ENCODE measurements around the gene DPF3. TPM values are rescaled to one million over a fixed set of nuclear protein-coding genes. Genes with fewer than 3 reads are reported as not detected.

Gene DPF3
- total RNA-seq, 5 donors from 2014 or later (not counting 1 experiment from before 2014, with no cell fraction given) = 0.33 to 0.86 (median 0.54) TPM

DNA sequence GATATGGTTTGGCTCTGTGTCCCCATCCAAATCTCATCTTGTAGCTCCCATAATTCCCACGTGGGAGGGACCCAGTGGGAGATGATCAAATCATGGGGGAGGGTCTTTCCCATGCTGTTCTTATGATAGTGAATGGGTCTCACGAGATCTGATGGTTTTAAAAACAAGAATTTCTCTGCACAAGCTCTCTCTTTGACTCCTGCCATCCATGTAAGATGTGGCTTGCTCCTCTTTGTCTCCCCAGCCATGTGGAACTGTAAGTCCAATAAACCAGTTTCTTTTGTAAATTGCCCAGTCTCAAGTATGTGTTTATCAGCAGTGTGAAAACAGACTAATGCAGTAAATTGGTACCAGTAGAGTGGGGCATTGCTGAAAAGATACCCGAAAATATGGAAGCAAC is 146.2 kb downstream of the DPF3 start:
- Histone ChIP-seq H3K27ac (ENCODE audit: low read length) (no peak overlapping the region), H3K4me1 (ENCODE audit: control insufficient read depth in 1 of 2, extremely low read depth in 1 of 2, insufficient read depth in 2 of 2, low read length in 2 of 2) (no peaks in the 10 kb centered on the region), H3K36me3 (ENCODE audit: control insufficient read depth in 2 of 2, extremely low read depth in 1 of 2, insufficient read depth in 1 of 2, low read length in 1 of 2) (no peaks in the 10 kb centered on the region), H3K4me3 (ENCODE audit: control insufficient read depth in 1 of 2, extremely low read depth in 1 of 2, low read length in 1 of 2) (no peak overlapping the region), H3K9me3 (no peaks in the 10 kb centered on the region), H3K27me3 (replicated peaks in 1 of 2; ENCODE audit: control insufficient read depth in 2 of 2, extremely low read depth in 1 of 2, insufficient read depth in 2 of 2, low read length in 1 of 2) (peaks cover 0 to 2% of the 10 kb centered on the region in 2 experiments)
- WGBS (ENCODE audit: insufficient coverage) = 73% methylated on average over 1 of the region's 3 CpGs
- Mint-ChIP-seq H3K27me3 (no peaks in the 10 kb centered on the region), H3K4me3 (no peak overlapping the region), H3K27ac (no peak overlapping the region), H3K36me3 (peaks cover 13% of the 10 kb centered on the region), H3K9me3 (peaks cover 0 to 7% (median 7%) of the 10 kb centered on the region in 3 donors), H3K4me1 (no peaks in the 10 kb centered on the region)
- no peak for ATAC-seq (replicated peaks in 1 of 4)
- POLR2A ChIA-PET = interaction anchor here in 1 of 2 donors (0.7 kb wide), 1 partner anchor 30 kb away, joined by 3 read pairs; no protein-coding TSS in a partner anchor
- CTCF ChIA-PET = no interaction called here
- no peak for DNase-seq

- Histone ChIP-seq H3K9me3 (no peaks in the 10 kb centered on the region), H3K27me3 (replicated peaks in 1 of 2; ENCODE audit: control insufficient read depth in 2 of 2, extremely low read depth in 1 of 2, insufficient read depth in 2 of 2, low read length in 1 of 2) (peaks cover 0 to 5% of the 10 kb centered on the region in 2 experiments), H3K27ac (ENCODE audit: low read length) (no peak overlapping the region), H3K36me3 (ENCODE audit: control insufficient read depth in 2 of 2, extremely low read depth in 1 of 2, insufficient read depth in 1 of 2, low read length in 1 of 2) (no peaks in the 10 kb centered on the region), H3K4me1 (ENCODE audit: control insufficient read depth in 1 of 2, extremely low read depth in 1 of 2, insufficient read depth in 2 of 2, low read length in 2 of 2) (no peaks in the 10 kb centered on the region), H3K4me3 (ENCODE audit: control insufficient read depth in 1 of 2, extremely low read depth in 1 of 2, low read length in 1 of 2) (no peak overlapping the region)
- no peak overlapping the region for H3K27ac Mint-ChIP-seq
- DNase-seq = no peak
- POLR2A ChIA-PET = no interaction called here
- no peak overlapping the region for H3K4me3 Mint-ChIP-seq
- no peaks in the 10 kb centered on the region for H3K4me1 Mint-ChIP-seq
- CTCF ChIA-PET = no interaction called here
- WGBS (ENCODE audit: insufficient coverage) = 83% methylated on average over 16 of the region's 20 CpGs
- peaks cover 0 to 7% (median 7%) of the 10 kb centered on the region in 3 donors for H3K9me3 Mint-ChIP-seq
- no peaks in the 10 kb centered on the region for H3K27me3 Mint-ChIP-seq
- H3K36me3 Mint-ChIP-seq = peaks cover 13% of the 10 kb centered on the region
- no peak for ATAC-seq (replicated peaks in 1 of 4)
Observed at GRCh38 chr14:72745991-72746980, 147.6 kb downstream of the DPF3 start.

DNA sequence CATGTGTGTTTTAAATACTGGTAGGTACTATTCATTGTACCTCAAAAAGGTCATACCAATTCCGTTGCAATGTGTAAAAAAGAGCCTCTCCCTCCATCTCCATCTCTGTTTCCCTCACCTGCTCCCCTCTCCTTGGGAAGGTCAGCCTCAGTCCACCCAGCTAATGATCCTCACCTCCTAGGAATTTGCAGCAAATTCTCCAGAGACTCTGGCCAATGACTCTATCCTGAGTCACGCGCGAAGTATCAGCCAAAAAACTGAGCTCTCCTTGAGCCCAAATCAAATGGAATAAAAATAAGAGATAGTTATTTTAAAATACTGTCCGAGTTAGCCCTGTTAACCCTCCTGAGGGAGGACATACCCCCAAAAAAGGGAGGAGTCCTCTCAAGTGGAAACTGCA is 148.4 kb downstream of the DPF3 start:
- peaks cover 13% of the 10 kb centered on the region for H3K36me3 Mint-ChIP-seq
- Histone ChIP-seq H3K4me3 (ENCODE audit: control insufficient read depth in 1 of 2, extremely low read depth in 1 of 2, low read length in 1 of 2) (no peak overlapping the region), H3K27me3 (replicated peaks in 1 of 2; ENCODE audit: control insufficient read depth in 2 of 2, extremely low read depth in 1 of 2, insufficient read depth in 2 of 2, low read length in 1 of 2) (peaks cover 0 to 5% of the 10 kb centered on the region in 2 experiments), H3K4me1 (ENCODE audit: control insufficient read depth in 1 of 2, extremely low read depth in 1 of 2, insufficient read depth in 2 of 2, low read length in 2 of 2) (no peaks in the 10 kb centered on the region), H3K36me3 (ENCODE audit: control insufficient read depth in 2 of 2, extremely low read depth in 1 of 2, insufficient read depth in 1 of 2, low read length in 1 of 2) (no peaks in the 10 kb centered on the region), H3K9me3 (no peaks in the 10 kb centered on the region), H3K27ac (ENCODE audit: low read length) (no peak overlapping the region)
- 100% methylated on average over 1 of the region's 5 CpGs for WGBS (ENCODE audit: insufficient coverage)
- H3K4me1 Mint-ChIP-seq = no peaks in the 10 kb centered on the region
- CTCF ChIA-PET = interaction anchor here in 1 of 2 donors (0.5 kb wide), 1 partner anchor 63 kb away, joined by 11 read pairs; no protein-coding TSS in a partner anchor
- POLR2A ChIA-PET = no interaction called here
- no peak for DNase-seq
- H3K27me3 Mint-ChIP-seq = no peaks in the 10 kb centered on the region
- ATAC-seq (replicated peaks in 1 of 4) = no peak
- H3K4me3 Mint-ChIP-seq = no peak overlapping the region
- H3K9me3 Mint-ChIP-seq = peaks cover 0 to 7% (median 7%) of the 10 kb centered on the region in 3 donors
- H3K27ac Mint-ChIP-seq = no peak overlapping the region

- Histone ChIP-seq H3K27me3 (replicated peaks in 1 of 2; ENCODE audit: control insufficient read depth in 2 of 2, extremely low read depth in 1 of 2, insufficient read depth in 2 of 2, low read length in 1 of 2) (peaks cover 0 to 5% of the 10 kb centered on the region in 2 experiments), H3K36me3 (ENCODE audit: control insufficient read depth in 2 of 2, extremely low read depth in 1 of 2, insufficient read depth in 1 of 2, low read length in 1 of 2) (no peaks in the 10 kb centered on the region), H3K27ac (ENCODE audit: low read length) (no peak overlapping the region), H3K4me1 (ENCODE audit: control insufficient read depth in 1 of 2, extremely low read depth in 1 of 2, insufficient read depth in 2 of 2, low read length in 2 of 2) (no peaks in the 10 kb centered on the region), H3K4me3 (ENCODE audit: control insufficient read depth in 1 of 2, extremely low read depth in 1 of 2, low read length in 1 of 2) (no peak overlapping the region), H3K9me3 (no peaks in the 10 kb centered on the region)
- peaks cover 0 to 7% (median 7%) of the 10 kb centered on the region in 3 donors for H3K9me3 Mint-ChIP-seq
- ATAC-seq (replicated peaks in 1 of 4) (no peak), DNase-seq (no peak)
- H3K27ac Mint-ChIP-seq = no peak overlapping the region
- peaks cover 12% of the 10 kb centered on the region for H3K36me3 Mint-ChIP-seq
- ChIA-PET POLR2A (no interaction called here), CTCF (no interaction called here)
- H3K4me1 Mint-ChIP-seq = no peaks in the 10 kb centered on the region
- H3K4me3 Mint-ChIP-seq = no peak overlapping the region
- no peaks in the 10 kb centered on the region for H3K27me3 Mint-ChIP-seq
- WGBS (ENCODE audit: insufficient coverage) = 72% methylated on average over 4 of the region's 8 CpGs
Observed at GRCh38 chr14:72744416-72745120, 149.3 kb downstream of the DPF3 start.

- peaks cover 6% of the 10 kb centered on the region for H3K36me3 Mint-ChIP-seq
- no peaks in the 10 kb centered on the region for H3K4me1 ChIP-seq (ENCODE audit: control insufficient read depth in 1 of 2, extremely low read depth in 1 of 2, insufficient read depth in 2 of 2, low read length in 2 of 2)
- H3K27me3 ChIP-seq (replicated peaks in 1 of 2; ENCODE audit: control insufficient read depth in 2 of 2, extremely low read depth in 1 of 2, insufficient read depth in 2 of 2, low read length in 1 of 2) = peaks cover 0 to 6% of the 10 kb centered on the region in 2 experiments
- H3K4me1 Mint-ChIP-seq = no peaks in the 10 kb centered on the region
- H3K27me3 Mint-ChIP-seq = no peaks in the 10 kb centered on the region
- no peak overlapping the region for H3K4me3 ChIP-seq (ENCODE audit: control insufficient read depth in 1 of 2, extremely low read depth in 1 of 2, low read length in 1 of 2)
- DNase-seq (no peak), ATAC-seq (replicated peaks in 1 of 4) (no peak)
- ChIA-PET POLR2A (no interaction called here), CTCF (no interaction called here)
- H3K9me3 Mint-ChIP-seq = peaks cover 0 to 7% (median 7%) of the 10 kb centered on the region in 3 donors
- no peaks in the 10 kb centered on the region for H3K9me3 ChIP-seq
- no peak overlapping the region for H3K27ac Mint-ChIP-seq
- H3K36me3 ChIP-seq (ENCODE audit: control insufficient read depth in 2 of 2, extremely low read depth in 1 of 2, insufficient read depth in 1 of 2, low read length in 1 of 2) = no peaks in the 10 kb centered on the region
- 80% methylated on average over 1 of the region's 2 CpGs for WGBS (ENCODE audit: insufficient coverage)
- H3K4me3 Mint-ChIP-seq = no peak overlapping the region
- H3K27ac ChIP-seq (ENCODE audit: low read length) = no peak overlapping the region
Observed at GRCh38 chr14:72743626-72744025, 150.3 kb downstream of the DPF3 start.

DNA sequence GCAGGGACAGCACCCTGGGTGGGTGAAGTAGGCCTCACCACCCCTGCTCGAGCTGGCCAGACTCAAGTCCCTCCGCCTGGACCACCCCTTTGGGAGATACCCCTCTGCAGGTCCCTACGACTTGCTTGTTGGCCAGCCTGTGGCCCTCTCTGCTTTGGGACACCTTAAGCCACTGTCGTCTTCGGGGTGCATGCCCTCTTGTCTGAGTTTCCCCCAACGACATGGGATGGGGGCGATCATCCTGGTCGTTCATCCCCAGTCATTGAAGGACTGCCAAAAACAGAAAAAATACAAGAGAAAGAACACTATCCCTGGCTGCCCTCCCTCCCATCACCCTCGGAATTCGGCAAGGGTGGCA is 151.1 kb downstream of the DPF3 start:
- Mint-ChIP-seq H3K27me3 (no peaks in the 10 kb centered on the region), H3K27ac (no peak overlapping the region), H3K4me1 (no peaks in the 10 kb centered on the region), H3K36me3 (peaks cover 2% of the 10 kb centered on the region), H3K9me3 (peaks cover 0 to 2% (median 2%) of the 10 kb centered on the region in 3 donors), H3K4me3 (no peak overlapping the region)
- 88% methylated on average over 10 of the region's 10 CpGs for WGBS (ENCODE audit: insufficient coverage)
- ChIA-PET CTCF (no interaction called here), POLR2A (no interaction called here)
- no peaks in the 10 kb centered on the region for H3K36me3 ChIP-seq (ENCODE audit: control insufficient read depth in 2 of 2, extremely low read depth in 1 of 2, insufficient read depth in 1 of 2, low read length in 1 of 2)
- no peak overlapping the region for H3K4me3 ChIP-seq (ENCODE audit: control insufficient read depth in 1 of 2, extremely low read depth in 1 of 2, low read length in 1 of 2)
- no peak overlapping the region for H3K27ac ChIP-seq (ENCODE audit: low read length)
- no peaks in the 10 kb centered on the region for H3K9me3 ChIP-seq
- no peaks in the 10 kb centered on the region for H3K4me1 ChIP-seq (ENCODE audit: control insufficient read depth in 1 of 2, extremely low read depth in 1 of 2, insufficient read depth in 2 of 2, low read length in 2 of 2)
- peaks cover 0 to 11% of the 10 kb centered on the region in 2 experiments for H3K27me3 ChIP-seq (replicated peaks in 1 of 2; ENCODE audit: control insufficient read depth in 2 of 2, extremely low read depth in 1 of 2, insufficient read depth in 2 of 2, low read length in 1 of 2)
- no peak for DNase-seq
- no peak for ATAC-seq (replicated peaks in 1 of 4)

Data from T-cell (primary cell).